ENCODE data around the gene MAP4K2.
A peak's percentile ranks its signal among the peaks of the same experiment; 100 is the strongest.

The MAP4K2 gene

DNA sequence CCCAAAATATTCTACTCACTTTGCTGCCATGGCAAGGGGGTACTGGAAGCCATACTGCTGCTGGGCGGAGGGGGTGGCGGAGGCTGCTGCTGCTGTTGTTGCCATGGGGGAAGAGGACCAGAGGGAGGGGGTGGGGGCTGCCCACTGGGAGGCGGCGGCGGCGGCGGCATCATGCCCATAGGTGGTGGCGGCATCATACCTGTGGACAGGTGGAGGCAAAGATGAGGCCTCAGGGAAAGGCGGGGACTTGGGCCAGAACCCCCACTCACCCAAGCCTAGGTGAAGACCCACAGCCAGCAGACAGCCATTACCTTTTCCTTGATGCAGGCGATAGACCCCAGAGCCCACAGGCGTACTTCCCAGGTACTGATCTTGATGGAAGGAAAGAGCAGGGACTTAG, 36.1 kb downstream of the MAP4K2 start:
- no peak for DNase-seq

DNA sequence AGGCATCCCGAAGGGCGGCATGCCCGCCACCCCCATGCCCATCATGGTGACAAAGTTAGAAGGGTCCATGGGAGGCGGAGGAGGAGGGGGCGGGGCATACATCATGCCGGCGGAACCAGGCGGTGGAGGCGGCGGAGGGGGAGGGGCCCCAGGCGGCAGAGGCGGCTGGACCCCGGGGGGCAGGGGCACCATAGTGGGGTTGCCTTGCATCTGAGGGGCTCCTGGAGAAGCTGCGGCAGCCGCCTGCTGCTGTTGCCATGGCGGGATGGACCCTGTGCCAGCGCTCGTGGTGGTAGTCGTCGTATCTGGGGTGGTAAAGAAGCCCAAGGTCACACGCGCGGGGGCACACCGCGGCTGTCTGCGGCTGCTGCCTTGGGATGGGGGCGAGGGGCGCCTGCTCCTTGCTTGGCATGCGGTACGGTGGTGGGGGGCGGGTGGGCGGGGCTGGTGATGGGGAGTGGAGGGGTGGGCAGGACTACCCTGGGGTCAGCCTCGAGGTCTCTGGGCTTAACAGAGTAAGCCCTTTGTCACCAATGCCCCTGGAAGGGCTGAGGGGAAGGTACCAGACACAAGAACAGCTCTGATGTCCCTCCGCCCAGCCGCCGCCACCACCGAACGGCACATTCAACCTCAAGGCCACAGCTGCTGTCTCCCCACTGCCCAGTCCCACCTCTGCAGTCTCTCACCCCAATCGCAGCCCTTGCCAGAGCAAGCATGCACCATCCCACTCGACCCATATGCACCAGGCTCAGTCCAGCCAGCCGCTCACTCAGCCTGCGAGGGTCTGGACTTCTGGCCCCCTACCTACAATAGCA, 37.0 kb downstream of the MAP4K2 start:
- no peak for DNase-seq

DNA sequence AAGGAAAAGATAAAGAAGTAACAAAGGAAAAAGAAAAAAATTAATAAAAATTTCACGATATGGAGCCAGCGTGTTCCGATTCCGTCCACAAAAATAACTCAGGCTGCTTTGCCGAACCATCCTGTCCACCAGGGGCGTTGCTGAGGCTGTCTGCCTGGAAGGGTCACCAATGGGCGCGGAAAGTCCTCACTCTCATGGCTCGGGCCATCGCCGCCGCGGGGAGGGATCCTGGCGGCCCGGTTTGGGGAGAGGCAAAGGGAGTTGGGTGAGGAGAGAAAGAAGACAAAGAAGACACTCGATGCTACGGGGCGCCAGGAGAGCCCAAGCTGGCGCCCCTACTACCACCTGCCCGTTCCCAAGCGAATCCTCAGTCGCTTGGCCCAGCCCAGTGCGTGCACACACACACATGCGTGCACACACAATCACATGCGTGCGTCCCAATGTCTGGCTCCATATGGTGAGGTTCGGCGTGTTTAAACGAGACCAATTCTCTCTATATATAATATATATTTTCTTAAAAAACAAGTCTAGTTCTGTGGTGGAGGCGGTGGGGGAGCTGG, 37.6 kb downstream of the MAP4K2 start:
- no peak for DNase-seq

DNA sequence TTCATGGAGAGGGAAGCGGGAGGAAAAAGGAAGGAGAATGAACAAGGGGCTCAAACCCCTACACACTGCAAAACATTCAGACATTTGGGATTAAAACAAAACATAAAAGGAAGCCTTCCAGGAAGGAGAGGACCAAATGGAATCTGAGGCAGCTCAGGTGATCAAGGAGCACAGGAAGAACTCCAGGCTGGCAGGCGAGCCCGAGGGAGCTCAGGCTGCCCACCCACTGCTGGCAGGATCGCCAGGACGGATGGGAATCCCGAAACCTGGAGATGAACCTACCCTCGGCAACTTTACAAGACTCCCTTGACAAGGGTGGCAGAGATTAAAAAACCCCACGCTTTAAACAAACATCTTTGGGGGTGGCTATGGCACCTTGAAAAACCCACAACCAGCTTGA, 38.3 kb downstream of the MAP4K2 start:
- no peak for DNase-seq

DNA sequence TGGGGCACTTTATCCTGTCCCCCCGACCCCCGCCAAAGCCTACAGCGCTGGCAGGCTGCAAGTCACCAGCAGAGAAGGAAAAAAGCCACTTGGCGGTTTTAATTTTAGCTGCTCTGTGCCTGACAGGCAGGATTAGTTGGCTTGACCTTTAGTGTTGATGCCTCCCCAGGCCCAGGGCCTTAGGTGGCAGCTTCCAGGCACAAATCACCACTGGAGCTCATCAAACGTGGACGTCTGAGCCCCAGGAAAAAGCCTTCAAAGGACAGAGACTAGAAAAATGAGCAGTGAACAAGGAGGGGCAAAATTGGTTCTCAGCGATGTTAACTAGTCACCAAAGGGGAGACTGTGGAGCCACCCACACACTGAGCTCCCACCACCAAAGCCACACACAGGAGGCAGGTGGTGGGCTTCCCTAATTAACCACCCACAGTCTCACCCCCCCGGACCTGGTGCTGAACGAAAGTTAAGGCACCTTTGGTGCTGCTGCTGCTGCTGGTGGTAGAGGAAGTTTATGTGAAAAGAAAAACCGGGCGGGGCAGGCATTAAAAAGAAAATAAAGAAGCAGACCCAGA, 38.9 kb downstream of the MAP4K2 start:
- DNase-seq, result no peak

DNA sequence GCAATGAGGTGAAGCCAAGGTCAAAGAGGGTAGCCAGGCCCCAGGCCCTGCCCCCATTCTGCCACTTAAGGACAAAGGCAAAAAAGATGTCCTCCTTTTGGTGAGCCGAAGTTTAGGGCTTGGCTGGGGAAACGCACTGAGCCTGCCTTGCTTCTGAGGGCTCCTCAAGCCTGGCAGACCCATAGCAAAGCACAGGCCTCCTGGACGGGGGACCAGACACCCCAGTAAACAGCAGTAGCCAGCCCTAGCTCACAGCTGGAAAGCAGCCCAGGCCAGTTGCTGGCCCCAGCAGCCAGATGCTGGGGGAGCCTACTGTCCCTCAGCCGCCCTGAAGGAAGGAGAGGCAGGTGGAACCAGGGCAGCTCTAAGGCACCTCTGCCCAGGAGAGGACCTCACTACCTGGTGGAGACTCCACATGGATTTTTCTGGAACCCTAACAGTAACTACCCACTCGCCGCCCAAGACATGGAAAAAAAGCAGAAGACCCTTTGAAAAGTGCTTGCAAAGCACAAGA, 39.4 kb downstream of the MAP4K2 start:
- no peak for DNase-seq

DNA sequence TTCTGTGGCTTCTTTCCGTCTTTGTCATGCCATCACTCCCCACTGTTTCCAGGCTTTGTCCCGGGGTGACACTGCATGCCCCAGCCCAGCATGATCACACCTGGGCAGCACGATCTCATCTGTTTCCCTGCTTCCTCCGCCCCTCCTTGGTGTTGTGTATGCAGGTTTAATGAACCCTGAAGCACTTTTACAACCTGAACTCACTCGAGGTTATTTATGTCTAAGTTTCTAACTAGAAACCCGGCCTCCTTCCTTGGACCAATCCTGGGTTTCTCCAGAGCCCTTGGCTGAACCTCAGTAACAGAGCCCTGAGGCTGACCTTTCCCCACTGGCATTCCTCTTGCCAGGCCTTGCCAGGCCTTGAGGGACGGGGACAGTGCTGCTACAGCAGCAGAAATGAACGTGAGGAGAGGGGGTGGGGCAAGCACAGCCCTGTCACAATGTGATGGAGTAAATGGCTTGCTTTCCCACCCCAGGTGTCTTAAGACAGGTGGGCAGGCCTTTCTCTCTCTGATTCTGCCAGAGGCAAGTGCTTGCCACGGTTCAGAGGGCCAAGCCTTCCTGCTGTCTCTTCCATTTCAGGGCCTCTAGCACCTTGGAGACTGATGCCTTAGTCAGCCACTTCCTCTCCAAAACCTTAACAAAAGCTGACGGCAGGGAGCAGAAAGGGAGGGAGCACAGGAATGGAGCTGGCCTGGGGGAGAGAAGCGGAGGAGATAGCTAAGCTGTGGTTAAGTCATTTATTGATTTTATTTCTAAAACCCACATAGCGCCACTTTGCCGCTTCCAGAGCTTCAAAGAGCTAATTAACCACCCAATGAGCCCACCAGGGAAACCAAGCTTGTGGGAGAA, 40.1 kb downstream of the MAP4K2 start:
- peak; percentile 29 for DNase-seq

DNA sequence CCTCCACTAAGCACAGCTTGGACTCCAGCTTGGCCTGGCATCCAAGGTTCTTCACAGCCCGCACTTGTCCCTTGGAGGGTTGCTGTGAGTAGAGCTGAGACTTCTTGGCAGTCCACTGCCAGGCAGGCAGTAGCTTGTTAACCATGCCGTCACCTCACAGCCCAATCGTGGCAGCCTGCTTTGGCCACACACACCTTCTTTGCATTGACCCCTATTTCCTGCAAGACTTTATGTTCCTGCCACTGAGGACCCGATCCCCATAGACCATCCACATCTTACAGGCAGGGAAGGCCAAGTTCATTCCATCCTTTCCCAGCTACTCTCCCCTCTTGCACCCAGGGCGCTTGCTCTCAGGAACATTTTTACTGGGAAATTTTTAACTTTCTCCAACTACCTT, 40.7 kb downstream of the MAP4K2 start:
- DNase-seq, result no peak

DNA sequence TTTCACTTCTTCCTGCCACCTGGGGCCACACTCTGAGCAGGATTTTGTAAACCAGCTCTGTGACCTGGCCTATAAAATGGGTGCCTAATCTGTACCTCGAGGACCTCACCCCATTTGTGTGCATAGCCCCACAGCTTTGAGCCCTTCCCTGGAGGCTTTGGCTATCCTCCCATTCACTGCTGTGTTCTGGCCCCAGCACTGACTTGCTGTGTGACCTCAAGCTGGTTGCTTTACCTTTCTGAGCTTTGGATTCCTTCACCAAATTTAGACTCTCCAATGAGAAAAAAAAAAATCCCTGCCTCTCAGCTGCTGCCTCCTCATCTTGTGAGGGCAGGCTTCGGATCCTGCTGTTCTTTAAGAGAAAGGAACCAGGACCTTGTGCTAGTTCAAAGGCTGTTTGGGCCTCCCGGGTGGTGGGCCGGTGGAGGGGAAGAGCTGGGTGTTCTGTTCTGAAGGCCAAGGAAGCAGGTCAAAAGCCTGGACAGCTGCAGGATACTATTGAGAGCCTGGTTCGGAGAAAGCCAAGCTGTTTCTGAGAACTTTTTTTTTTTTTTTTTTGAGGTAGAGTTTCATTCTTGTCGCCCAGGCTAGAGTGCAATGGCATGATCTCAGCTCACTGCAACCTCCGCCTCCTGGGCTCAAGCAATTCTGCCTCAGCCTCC, 42.1 kb downstream of the MAP4K2 start:
- no peak for DNase-seq

DNA sequence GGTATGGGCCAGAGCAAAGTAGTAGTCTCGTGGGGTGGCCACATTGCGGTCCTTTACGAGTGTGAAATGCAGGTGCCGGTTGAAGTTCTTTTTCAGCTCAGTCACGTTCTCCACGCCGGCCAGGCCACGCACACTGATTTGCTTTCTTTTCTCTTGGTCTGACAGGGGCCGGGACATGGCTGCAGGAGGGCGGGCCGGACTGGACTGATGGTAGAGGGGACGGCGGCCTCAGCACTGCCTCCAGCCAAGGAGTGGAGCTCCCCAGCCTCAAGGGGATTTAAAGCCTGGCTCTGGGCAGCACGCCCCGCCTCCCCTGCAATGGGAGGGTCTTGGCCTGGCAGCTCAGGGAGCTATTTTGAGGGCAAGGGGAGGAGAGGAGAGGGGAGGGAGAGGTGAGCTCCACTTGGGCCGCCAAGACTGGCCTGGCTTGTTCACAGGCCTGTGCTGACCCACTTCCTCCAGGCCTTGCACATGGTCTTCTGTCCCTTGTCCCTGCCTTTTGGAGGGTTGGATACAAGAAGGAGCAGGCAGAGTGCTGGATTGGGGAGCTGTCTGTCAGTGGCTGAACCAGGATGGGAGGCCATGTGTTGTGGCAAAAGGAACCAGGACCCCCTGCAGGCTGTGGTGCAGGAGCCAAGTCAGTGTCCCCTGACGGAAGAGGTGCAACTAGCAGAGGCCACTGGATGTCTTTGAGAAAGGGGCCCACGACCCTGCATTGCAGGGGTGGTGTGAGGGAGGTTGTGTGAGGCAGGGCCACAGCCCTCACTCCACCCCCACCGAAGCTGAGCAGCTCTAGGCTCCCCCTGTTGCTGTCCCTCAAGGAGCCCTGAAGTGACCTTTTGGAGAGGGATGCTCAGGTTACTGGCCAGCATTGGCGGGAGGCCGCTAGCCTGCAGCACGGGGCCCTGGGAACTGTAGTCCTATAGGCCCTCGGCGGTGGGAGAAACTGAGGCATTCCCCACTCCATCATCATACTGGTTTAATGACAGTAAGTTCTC, 43.0 kb downstream of the MAP4K2 start, which contains the start of gene PYGM:
Gene PYGM (minus strand): TSS at position 253 of the 998 bp plus-strand sequence. CDS start 76 bp downstream, at position 177.
- no peak for DNase-seq

DNA sequence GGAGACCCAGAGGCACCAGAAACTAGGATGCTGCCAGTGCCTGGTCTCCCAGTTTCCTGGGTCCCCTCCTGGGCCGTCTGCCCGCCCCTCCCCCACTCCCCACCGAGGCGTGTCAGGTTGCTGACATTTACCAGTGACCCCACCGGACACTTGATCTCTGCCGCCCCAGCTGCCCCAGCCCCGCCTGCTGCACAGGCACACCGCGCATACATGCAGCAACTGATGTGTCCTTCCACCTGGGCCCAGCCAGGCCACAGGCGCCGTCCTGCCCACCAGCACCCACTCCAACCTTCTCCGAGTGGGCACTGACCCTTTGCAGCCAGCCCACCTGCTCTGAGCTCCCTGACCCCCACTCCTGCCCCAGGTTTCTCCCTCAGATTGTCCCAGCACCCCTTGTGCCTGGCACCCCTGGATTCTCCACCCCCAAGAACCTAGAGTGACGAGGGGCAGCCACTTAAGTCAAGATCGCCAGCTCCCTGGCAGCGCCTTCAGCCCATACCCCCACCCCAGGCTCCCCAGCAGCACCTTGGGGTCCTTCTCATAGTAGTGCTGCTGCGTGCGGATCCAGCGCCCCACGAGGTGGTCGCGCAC, 43.8 kb downstream of the MAP4K2 start:
- no peak for DNase-seq

DNA sequence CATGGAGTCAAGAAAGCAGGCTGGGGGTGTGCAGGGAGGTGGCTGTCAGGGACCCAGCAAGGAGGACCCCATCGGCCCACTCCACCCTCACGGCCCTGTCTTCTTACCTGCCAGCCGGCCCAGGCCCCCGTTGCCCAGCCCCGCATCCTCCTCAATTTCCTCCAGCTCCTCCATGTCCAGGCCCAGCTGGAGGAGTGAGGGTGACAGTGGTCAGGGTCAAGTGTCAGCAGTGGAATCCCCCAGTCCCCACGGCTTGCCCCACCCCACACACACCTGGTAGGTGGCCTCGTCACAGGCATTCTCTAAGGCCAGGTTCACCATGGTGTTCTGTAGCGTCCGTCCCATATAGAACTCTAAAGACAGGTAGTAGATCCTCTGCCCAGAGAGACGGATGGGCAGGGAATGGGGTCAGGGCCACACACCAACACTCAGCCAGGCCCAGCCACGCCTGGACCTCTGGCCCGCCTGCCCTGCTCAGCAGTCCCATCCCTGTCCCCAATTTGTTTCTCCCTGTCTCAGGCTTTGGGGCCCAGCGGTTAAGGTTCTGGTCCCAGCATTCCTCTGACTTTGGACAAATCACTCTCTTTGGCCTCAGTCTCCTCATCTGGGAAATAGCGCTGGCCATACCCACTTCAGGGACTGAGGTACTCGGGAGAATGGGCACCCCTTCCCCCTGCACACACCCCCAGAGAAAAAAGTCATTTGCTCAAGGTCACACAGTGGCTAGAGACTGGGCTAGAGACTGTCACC, 44.5 kb downstream of the MAP4K2 start:
- no peak for DNase-seq

DNA sequence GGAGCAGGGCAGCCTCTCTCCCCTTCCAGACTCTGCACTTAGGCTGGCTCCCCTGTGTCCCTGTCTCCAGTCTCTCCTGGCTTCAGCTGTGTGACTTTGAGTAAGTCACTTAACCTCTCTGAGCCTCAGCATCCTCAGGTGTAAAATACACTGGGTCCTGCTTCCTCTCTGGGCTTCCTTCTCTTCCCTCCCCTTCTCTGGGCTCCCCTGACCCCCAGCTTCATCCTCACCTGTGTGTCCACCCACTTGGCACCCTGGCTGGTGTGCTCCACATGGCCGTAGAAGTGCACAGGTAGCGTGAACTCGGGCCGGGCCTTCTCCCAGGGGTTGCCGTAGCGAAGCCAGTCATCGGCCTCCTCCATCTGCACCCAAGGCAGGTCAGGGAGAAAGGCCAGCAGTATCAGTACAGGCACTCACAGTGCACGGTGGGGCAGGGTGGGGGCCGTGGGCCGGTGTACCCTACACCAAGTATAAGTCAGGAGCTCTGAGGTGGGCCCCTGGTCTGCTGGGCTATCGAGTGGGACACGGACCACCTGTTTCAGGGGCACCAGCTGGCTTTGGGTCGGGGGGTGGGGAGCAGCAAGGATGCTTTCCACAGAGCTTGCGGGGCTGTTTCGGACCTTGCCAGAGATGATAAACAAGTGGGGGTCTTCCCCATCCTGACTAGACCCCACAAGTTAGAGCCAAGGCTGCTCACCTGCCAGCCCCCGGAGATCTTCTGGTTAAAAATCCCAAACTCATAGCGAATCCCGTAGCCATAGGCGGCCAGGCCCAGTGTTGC, 45.3 kb downstream of the MAP4K2 start:
- DNase-seq, result no peak

DNA sequence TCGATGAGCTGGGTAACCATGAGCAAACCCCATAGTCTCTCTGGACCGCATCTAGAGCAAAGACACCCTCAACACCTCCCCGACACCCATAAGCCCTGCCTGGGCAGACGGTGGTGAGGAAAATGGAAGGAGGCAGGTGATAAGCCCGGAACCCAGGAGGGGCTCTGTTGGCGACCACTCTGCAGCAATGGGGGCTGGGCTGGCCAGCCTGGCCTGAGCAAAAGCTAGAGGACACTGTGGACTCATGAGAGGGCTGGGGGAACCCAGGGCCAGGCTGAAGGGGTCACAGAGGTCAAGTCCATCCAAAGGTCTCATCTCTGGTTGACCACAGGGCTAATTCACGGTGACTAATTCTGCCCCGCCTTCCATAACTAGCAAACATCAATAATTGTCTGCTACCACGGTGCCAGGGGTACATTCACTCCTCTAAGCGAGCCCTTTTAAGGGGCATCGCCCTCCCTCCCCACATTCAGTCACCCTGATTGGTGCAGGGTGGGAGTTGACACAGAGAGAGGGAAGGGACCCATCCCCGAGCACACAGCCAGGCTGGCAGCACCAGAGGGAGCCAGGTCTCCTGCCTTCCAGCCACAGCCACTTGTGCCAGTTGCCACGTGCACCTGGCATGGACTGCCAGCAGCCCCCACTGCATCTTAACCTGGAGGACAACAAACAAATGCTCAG, 47.2 kb downstream of the MAP4K2 start:
- no peak for DNase-seq

DNA sequence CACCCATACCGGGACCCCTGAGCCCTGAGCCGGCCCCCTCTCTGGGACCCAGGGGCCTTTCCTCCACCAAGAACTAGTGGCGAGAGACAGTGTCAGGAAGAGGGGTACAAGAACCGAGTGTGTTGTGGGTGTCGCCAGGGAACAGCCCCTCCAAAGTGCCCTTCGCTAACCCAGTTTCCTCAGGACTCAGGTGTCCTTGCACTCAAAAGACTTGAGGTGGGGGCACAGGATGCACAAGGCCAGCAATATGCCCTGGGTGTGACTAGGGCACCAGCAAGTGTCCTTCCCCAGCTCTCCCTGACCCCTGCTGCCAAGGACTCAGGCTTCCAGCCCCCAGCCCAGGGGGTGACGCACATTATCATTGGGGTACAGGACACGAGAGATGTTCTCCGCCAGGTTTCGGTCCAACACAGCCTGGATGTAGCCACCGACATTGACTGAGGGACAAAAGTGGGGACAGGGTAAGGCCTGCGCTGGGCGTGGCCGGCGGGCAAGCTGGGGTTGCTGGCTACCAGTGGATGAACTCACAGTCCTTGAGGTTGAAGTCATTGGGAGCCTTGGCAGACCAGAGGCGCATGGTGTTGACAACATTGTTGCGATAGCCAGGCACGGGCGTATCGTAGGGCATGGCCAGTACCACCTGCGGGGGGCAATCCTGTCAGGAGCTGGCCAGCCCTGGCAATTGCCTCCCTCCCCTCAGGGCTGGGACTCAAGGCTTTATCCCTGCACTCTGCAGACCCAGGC, 47.9 kb downstream of the MAP4K2 start:
- no peak for DNase-seq

DNA sequence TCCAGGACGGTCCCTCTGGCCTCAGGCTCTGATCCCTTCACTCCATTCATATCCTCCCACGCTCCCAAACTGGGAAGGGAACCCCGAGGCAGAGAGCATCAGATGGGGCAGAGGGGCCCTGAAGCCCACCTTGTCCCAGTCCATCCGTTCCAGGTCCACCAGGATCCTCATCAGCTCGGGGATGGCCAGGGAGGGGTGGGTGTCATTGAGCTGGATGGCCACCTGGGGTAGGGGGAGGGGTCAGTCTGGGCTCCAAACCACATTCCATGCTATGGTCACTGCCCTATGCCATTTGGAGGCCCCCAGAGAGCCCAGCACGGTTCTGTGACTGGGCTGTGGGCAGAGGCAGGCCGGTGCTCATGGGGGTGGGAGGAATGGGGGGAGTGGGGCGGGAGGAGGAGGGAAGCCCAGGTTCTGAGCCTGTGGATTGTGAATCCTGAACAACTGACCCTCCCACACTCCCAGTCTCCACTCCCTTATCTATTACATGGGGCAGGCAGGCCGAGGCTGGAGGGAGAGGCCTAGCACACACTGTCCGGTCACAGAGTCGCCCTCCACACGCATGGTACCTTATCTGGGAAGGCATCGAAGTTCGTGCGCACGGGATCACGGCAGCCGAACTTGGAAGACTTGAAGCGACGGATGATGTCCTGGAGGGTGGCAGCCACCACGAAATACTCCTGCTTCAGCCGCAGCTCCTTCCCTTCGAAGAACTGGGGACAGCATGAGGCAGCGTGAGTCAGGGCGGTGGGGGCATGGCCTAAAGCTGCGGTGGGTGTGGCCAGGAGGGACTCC, 48.7 kb downstream of the MAP4K2 start:
- DNase-seq, result no peak
